HG03439 (cell line): Measurements from ENCODE around the gene RPL36.

Experiments
- ATAC-seq: cut with Tn5 transposase; IDR thresholded peaks from one replicate; pipeline ENCODE4 v1.9.1; 2021; ENCODE audit warnings: mild to moderate bottlenecking, moderate library complexity; ENCODE audit not compliant: unreplicated experiment

The RPL36 gene

GRCh38 chr19:5673752-5674151, 16.3 kb upstream of the RPL36 start:
- ATAC-seq: no peak

GRCh38 chr19:5674714-5675113, 15.4 kb upstream of the RPL36 start:
- ATAC-seq: no peak

GRCh38 chr19:5676105-5676771, 13.9 kb upstream of the RPL36 start:
- no peak for ATAC-seq

- ATAC-seq: no peak
Observed at GRCh38 chr19:5676772-5677105, 13.4 kb upstream of the RPL36 start.

GRCh38 chr19:5677136-5677535, 13.0 kb upstream of the RPL36 start:
- no peak for ATAC-seq

GRCh38 chr19:5677580-5677979, 12.5 kb upstream of the RPL36 start:
- ATAC-seq: no peak

GRCh38 chr19:5678071-5678718, 11.9 kb upstream of the RPL36 start:
- no peak for ATAC-seq

GRCh38 chr19:5679289-5680083, 10.6 kb upstream of the RPL36 start:
- no peak for ATAC-seq

GRCh38 chr19:5680084-5680436, 10.0 kb upstream of the RPL36 start:
- ATAC-seq: no peak

GRCh38 chr19:5680437-5681368, 9.4 kb upstream of the RPL36 start, which contains the start of the genes HSD11B1L and MICOS13:
Gene HSD11B1L (plus strand): TSS chr19:5681027. CDS start chr19:5684833, 3,806 bp downstream.
Gene MICOS13 (minus strand): TSS chr19:5680516. CDS start chr19:5680486, 30 bp downstream.
- ATAC-seq: peak; percentile 86

GRCh38 chr19:5681391-5682106, 8.5 kb upstream of the RPL36 start:
- ATAC-seq: no peak

GRCh38 chr19:5682107-5682482, 8.0 kb upstream of the RPL36 start:
- no peak for ATAC-seq

GRCh38 chr19:5683177-5683886, 6.8 kb upstream of the RPL36 start:
- ATAC-seq: no peak

- no peak for ATAC-seq
Observed at GRCh38 chr19:5684694-5685430, 5.2 kb upstream of the RPL36 start.

GRCh38 chr19:5686326-5686646, 3.8 kb upstream of the RPL36 start:
- no peak for ATAC-seq

- ATAC-seq: peak; percentile 49
Observed at GRCh38 chr19:5686647-5687359, 3.3 kb upstream of the RPL36 start.

- ATAC-seq: no peak
Observed at GRCh38 chr19:5687360-5688198, 2.5 kb upstream of the RPL36 start.
